Activated T-helper 9 cell treated with anti-CD3 and anti-CD28 coated beads, Interleukin-2, amount 50 U/mL, for 16 hours (primary cell): Measurements from ENCODE around the gene CLCN3.
"Not testable (repeated sequence)": the region's sequence is repeated elsewhere in the genome, so short reads cannot be mapped to it uniquely, and the experiment has no call there.

Experiments
- DNase-seq: peaks from one replicate; pipeline ENCODE4 v3.0.0-alpha.2; 2020; ENCODE audit warnings: low read depth

The CLCN3 gene

GRCh38 chr4:169619958-169620879, at the start of gene CLCN3:
Gene CLCN3, plus strand, starts transcription at chr4:169620578. Its CDS starts 15,351 bp downstream, at chr4:169635929.
- peak; percentile 84 for DNase-seq

- DNase-seq = not testable (repeated sequence)
Observed at GRCh38 chr4:169571012-169571411, 49.4 kb upstream of the CLCN3 start.

GRCh38 chr4:169571435-169571834, 48.9 kb upstream of the CLCN3 start:
- DNase-seq = no peak

GRCh38 chr4:169573889-169574288, 46.5 kb upstream of the CLCN3 start:
- no peak for DNase-seq

- no peak for DNase-seq
Observed at GRCh38 chr4:169582203-169582602, 38.2 kb upstream of the CLCN3 start.

GRCh38 chr4:169582706-169583105, 37.7 kb upstream of the CLCN3 start:
- no peak for DNase-seq

- no peak for DNase-seq
Observed at GRCh38 chr4:169583563-169583962, 36.8 kb upstream of the CLCN3 start.

GRCh38 chr4:169593050-169593560, 27.3 kb upstream of the CLCN3 start:
- no peak for DNase-seq

GRCh38 chr4:169594560-169595195, 25.7 kb upstream of the CLCN3 start:
- DNase-seq = no peak

GRCh38 chr4:169601016-169601771, 19.2 kb upstream of the CLCN3 start:
- no peak for DNase-seq

GRCh38 chr4:169603312-169603711, 17.1 kb upstream of the CLCN3 start:
- no peak for DNase-seq

GRCh38 chr4:169604131-169604900, 16.1 kb upstream of the CLCN3 start:
- DNase-seq = no peak

GRCh38 chr4:169604903-169605331, 15.5 kb upstream of the CLCN3 start:
- DNase-seq = no peak

GRCh38 chr4:169611157-169611556, 9.2 kb upstream of the CLCN3 start:
- DNase-seq = no peak

GRCh38 chr4:169611991-169612870, 8.1 kb upstream of the CLCN3 start, which contains the start of gene NEK1:
Gene NEK1, minus strand, starts transcription at chr4:169612583. Its CDS starts 9,953 bp downstream, at chr4:169602630.
- peak; percentile 81 for DNase-seq

GRCh38 chr4:169612871-169613859, 7.2 kb upstream of the CLCN3 start:
- DNase-seq = peak; percentile 59

GRCh38 chr4:169615467-169616106, 4.8 kb upstream of the CLCN3 start:
- DNase-seq = no peak

GRCh38 chr4:169616846-169617245, 3.5 kb upstream of the CLCN3 start:
- DNase-seq = no peak

GRCh38 chr4:169617306-169617705, 3.1 kb upstream of the CLCN3 start:
- DNase-seq = no peak
